ENCODE results near the gene ALDH3B2. TPM values are rescaled to one million over a fixed set of nuclear protein-coding genes. Genes with fewer than 3 reads are reported as not detected.

ALDH3B2 gene
- total and polyA plus RNA-seq, 2 donors (not counting 1 experiment from before 2014, with no cell fraction given): 0.09 TPM; not detected in 1

- Mint-ChIP-seq H3K27ac (peak overlapping the region; percentile 90), H3K27me3 (no peaks in the 10 kb centered on the region), H3K4me1 (peaks cover 17% of the 10 kb centered on the region), H3K9me3 (ENCODE audit: insufficient read depth) (no peaks in the 10 kb centered on the region), H3K4me3 (peak overlapping the region; percentile 90)
- Histone ChIP-seq H3K27ac (ENCODE audit: low read length in 2 of 2) (peak overlapping the region; percentile 85), H3K36me3 (replicated peaks in 1 of 2; ENCODE audit: control extremely low read depth in 1 of 2, control insufficient read depth in 1 of 2, extremely low read depth in 1 of 2, insufficient read depth in 2 of 2, low read length in 1 of 2) (no peaks in the 10 kb centered on the region), H3K4me3 (ENCODE audit: control extremely low read depth in 1 of 5, extremely low read depth in 1 of 5, insufficient read depth in 1 of 5, low read depth in 2 of 5, low read length in 4 of 5) (peak overlapping the region in 4 of 5 experiments; percentile 68 to 76 (median 74)), H3K9me3 (ENCODE audit: control extremely low read depth in 1 of 3, control insufficient read depth in 2 of 3, insufficient read depth in 1 of 3, low read length in 2 of 3) (no peaks in the 10 kb centered on the region), H4K20me1 (ENCODE audit: control insufficient read depth, insufficient read depth, low read length, poor library complexity, severe bottlenecking) (peaks cover 9% of the 10 kb centered on the region), H3K4me1 (ENCODE audit: control insufficient read depth in 2 of 2, insufficient read depth in 2 of 2, low read length in 2 of 2) (peaks cover 14 to 19% of the 10 kb centered on the region in 2 donors), H2AFZ (ENCODE audit: insufficient read depth, low read depth, low read length, poor library complexity, severe bottlenecking) (peak overlapping the region; percentile 81), H3K27me3 (replicated peaks in 1 of 4; ENCODE audit: control extremely low read depth in 1 of 4, control insufficient read depth in 3 of 4, insufficient read depth in 4 of 4, low read length in 3 of 4) (no peaks in the 10 kb centered on the region), H3K79me2 (ENCODE audit: control insufficient read depth, insufficient read depth, low read length) (no peaks in the 10 kb centered on the region), H3K9ac (ENCODE audit: low read length) (peak overlapping the region; percentile 75), H3K4me2 (replicated peaks; ENCODE audit: low read depth, low read length, poor library complexity, severe bottlenecking) (peak overlapping the region; percentile 99)
- CTCF ChIA-PET: interaction anchor here (0.6 to 7.5 kb wide), 24 partner anchors 8 to 907 kb away, joined by 3 to 105 read pairs (median 6); partner anchors contain the start of genes ACY3, GSTP1 and POLD4
- ATAC-seq (ENCODE audit: low read depth) (peak; percentile 79), DNase-seq (peak; percentile 97)
- POLR2A ChIA-PET: interaction anchor here (0.6 to 2.8 kb wide), 12 partner anchors 16 to 1164 kb away, joined by 3 to 31 read pairs (median 5); partner anchors contain the start of genes ACY3, GSTP1, PPP1CA and PTPRCAP
- WGBS (ENCODE audit: insufficient coverage): 2% methylated on average over 56 of the region's 70 CpGs
- TF ChIP-seq CTCF (IDR thresholded peaks at IDR 0.05): peak; percentile 84
- TF ChIP-seq EZH2 (IDR thresholded peaks at IDR 0.05; ENCODE audit: borderline replicate concordance, insufficient read depth, low read depth, low read length, poor library complexity, severe bottlenecking): no peak
- intact Hi-C loops (cut with micrococcal nuclease): loop anchor here (1.0 kb wide), 1 partner anchor 24 kb away; the partner anchor contains the start of gene NDUFV1
These were observed 44.0 kb downstream of the ALDH3B2 start for GRCh38 chr11:67630228-67630942.
